Sigmoid colon (tissue), 4 donors: ENCODE measurements around the gene PDGFD.

Experiments
- CTCF ChIP-seq, 4 experiments: fragments of 450-650 bp in 3 of 4; fragments of 200-600 bp in 1 of 4; IDR thresholded peaks; one replicate each; pipeline ENCODE4 v1.5.1; 2016 to 2019; ENCODE audit warnings: antibody characterized with exemption in 4 of 4, mild to moderate bottlenecking in 3 of 4, moderate library complexity in 2 of 4
- EP300 ChIP-seq, 4 donors: sonication (generic); formaldehyde crosslinking; IDR thresholded peaks; one replicate each; pipeline ENCODE4 v1.6.1; 2017; ENCODE audit warnings: antibody characterized with exemption in 4 of 4
- POLR2A ChIP-seq, 2 donors: fragments of 450-650 bp; IDR thresholded peaks; one replicate each; pipeline ENCODE4 v1.6.1; 2016; ENCODE audit warnings: antibody characterized with exemption in 2 of 2, mild to moderate bottlenecking in 2 of 2, moderate library complexity in 2 of 2
- POLR2AphosphoS5 ChIP-seq, 4 donors: sonication (generic); formaldehyde crosslinking; IDR thresholded peaks; one replicate each; pipeline ENCODE4 v1.6.1; 2017; ENCODE audit warnings: antibody characterized with exemption in 4 of 4

- no peak for TF ChIP-seq CTCF (IDR thresholded peaks at IDR 0.05)
- no peak for TF ChIP-seq EP300 (IDR thresholded peaks at IDR 0.05)
- no peak for TF ChIP-seq POLR2AphosphoS5 (IDR thresholded peaks at IDR 0.05)
- TF ChIP-seq POLR2A (IDR thresholded peaks at IDR 0.05), result no peak
Measured at GRCh38 chr11:103935219-103935618, 228.7 kb downstream of the PDGFD start.
